Sigmoid colon (tissue), 7 donors: ENCODE measurements around the gene PGAP1. TPM values are rescaled to one million over a fixed set of nuclear protein-coding genes. Genes with fewer than 3 reads are reported as not detected.

Experiments used
- DNase-seq: peaks from one replicate; pipeline ENCODE4 v3.0.0-alpha.2; 2019
- H3K27ac ChIP-seq, 4 donors: fragments of 200-600 bp; sonication (generic); one replicate each; pipeline ENCODE4 v1.5.1; 2016 to 2019; ENCODE audit warnings: mild to moderate bottlenecking in 1 of 4
- H3K27me3 ChIP-seq, 3 donors: fragments of 200-600 bp; sonication (generic); one replicate each; pipeline ENCODE4 v1.5.1; 2019; ENCODE audit warnings: mild to moderate bottlenecking in 1 of 3
- H3K36me3 ChIP-seq, 4 donors: fragments of 200-600 bp; sonication (generic); one replicate each; pipeline ENCODE4 v1.5.1; 2016 to 2019
- H3K4me1 ChIP-seq, 4 donors: fragments of 200-600 bp; sonication (generic); one replicate each; pipeline ENCODE4 v1.5.1; 2017 to 2019
- H3K4me3 ChIP-seq, 4 donors: fragments of 200-600 bp; sonication (generic); one replicate each; pipeline ENCODE4 v1.5.1; 2017 to 2019; ENCODE audit warnings: mild to moderate bottlenecking in 2 of 4, moderate library complexity in 1 of 4
- H3K9me3 ChIP-seq, 4 donors: fragments of 200-600 bp in 3 of 4; sonication (generic) in 3 of 4; one replicate each; pipeline versions ENCODE4 v1.5.1 to v1.6.1; 2013 to 2019
- CTCF ChIP-seq, 4 experiments: fragments of 450-650 bp in 3 of 4; fragments of 200-600 bp in 1 of 4; IDR thresholded peaks; one replicate each; pipeline ENCODE4 v1.5.1; 2016 to 2019; ENCODE audit warnings: antibody characterized with exemption in 4 of 4, mild to moderate bottlenecking in 3 of 4, moderate library complexity in 2 of 4
- EP300 ChIP-seq, 4 donors: sonication (generic); formaldehyde crosslinking; IDR thresholded peaks; one replicate each; pipeline ENCODE4 v1.6.1; 2017; ENCODE audit warnings: antibody characterized with exemption in 4 of 4
- POLR2A ChIP-seq, 2 donors: fragments of 450-650 bp; IDR thresholded peaks; one replicate each; pipeline ENCODE4 v1.6.1; 2016; ENCODE audit warnings: antibody characterized with exemption in 2 of 2, mild to moderate bottlenecking in 2 of 2, moderate library complexity in 2 of 2
- POLR2AphosphoS5 ChIP-seq, 4 donors: sonication (generic); formaldehyde crosslinking; IDR thresholded peaks; one replicate each; pipeline ENCODE4 v1.6.1; 2017; ENCODE audit warnings: antibody characterized with exemption in 4 of 4
- WGBS, 2 donors: extraction: QIAGEN DNeasy Blood & Tissue Kit; methylation state at CpG; one replicate each; pipeline ENCODE4 v1.1.7; 2013; 5-methylcytosine and 5-hydroxymethylcytosine counted together
- intact Hi-C: fragments of 100-400 bp; cut with DNase I; formaldehyde crosslinking; loops from one replicate; pipeline ENCODE4 v1.15.1; 2023
- polyA plus RNA-seq, 3 donors: library from polyadenylated mRNA; stranded (reverse); fragments of 200-250 nt; gene quantifications; one replicate each; pipeline ENCODE4 v1.2.3, GENCODE V29; 2013
- total RNA-seq, 4 donors: library from RNA; depleted of rRNA; stranded (reverse); fragments of >200 nt; gene quantifications; one replicate each; pipeline ENCODE4 v1.1.0, GENCODE V29; 2016
- donor health status: healthy with polysubstance abuse.
- donor health status: Bipolar disorder and iron deficiency.
- donor health status: healthy.

Gene PGAP1
- total and polyA plus RNA-seq, 7 donors: 0.46 to 14.0 (median 6.6) TPM

DNA sequence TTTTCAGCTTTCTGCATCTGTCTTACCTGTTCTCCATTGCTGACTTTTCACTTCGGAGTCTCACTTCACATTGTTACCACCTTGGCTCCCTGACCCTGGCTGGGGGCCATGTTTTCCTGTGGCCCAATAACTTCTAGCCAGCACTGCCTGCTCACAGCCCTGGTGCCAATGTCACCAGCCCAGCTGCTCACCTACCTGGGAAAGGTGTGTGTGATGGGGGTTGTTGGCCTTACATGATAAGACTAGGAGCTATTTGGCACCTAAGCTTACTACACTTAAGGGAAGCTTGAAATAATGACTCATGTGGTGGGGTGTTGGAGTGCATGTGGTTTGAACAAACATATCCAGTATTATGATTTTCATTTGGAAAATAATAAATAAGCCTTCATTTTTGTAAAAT is 37.5 kb upstream of the PGAP1 start:
- intact Hi-C loops: no loop called here
- no peaks in the 10 kb centered on the region for H3K36me3 ChIP-seq
- H3K27ac ChIP-seq: no peak overlapping the region
- TF ChIP-seq POLR2AphosphoS5 (IDR thresholded peaks at IDR 0.05): no peak
- TF ChIP-seq CTCF (IDR thresholded peaks at IDR 0.05): no peak
- TF ChIP-seq POLR2A (IDR thresholded peaks at IDR 0.05): no peak
- TF ChIP-seq EP300 (IDR thresholded peaks at IDR 0.05): no peak
- 85 to 92% methylated on average over 1 of the region's 1 CpG for WGBS, 2 donors
- H3K27me3 ChIP-seq: no peaks in the 10 kb centered on the region
- H3K9me3 ChIP-seq: no peaks in the 10 kb centered on the region
- H3K4me3 ChIP-seq: no peak overlapping the region
- DNase-seq: no peak
- no peaks in the 10 kb centered on the region for H3K4me1 ChIP-seq

DNA sequence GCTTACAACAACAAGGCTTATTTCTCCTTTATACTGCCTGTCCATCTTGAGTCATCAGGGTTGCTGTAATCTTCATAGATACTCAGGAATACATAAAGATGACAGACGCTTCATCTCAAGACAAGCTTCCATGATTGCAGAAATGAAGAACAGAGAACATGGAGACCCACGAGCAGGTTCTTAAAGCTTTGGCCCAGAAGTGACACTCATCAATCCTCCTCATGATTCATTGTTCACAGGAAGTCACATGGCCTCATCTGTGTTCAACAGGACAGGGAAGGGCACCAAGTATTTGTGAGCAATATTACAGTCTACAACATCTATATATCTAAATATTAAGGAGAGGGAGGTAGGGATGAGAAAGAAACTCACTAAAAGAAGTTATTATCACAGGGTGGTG is 36.5 kb upstream of the PGAP1 start:
- TF ChIP-seq CTCF (IDR thresholded peaks at IDR 0.05) (no peak), POLR2A (IDR thresholded peaks at IDR 0.05) (no peak), EP300 (IDR thresholded peaks at IDR 0.05) (no peak), POLR2AphosphoS5 (IDR thresholded peaks at IDR 0.05) (no peak)
- no peaks in the 10 kb centered on the region for H3K4me1 ChIP-seq
- WGBS, 2 donors: 83 to 92% methylated on average over 2 of the region's 2 CpGs
- H3K9me3 ChIP-seq: no peaks in the 10 kb centered on the region
- H3K27ac ChIP-seq: no peak overlapping the region
- intact Hi-C loops: no loop called here
- no peaks in the 10 kb centered on the region for H3K36me3 ChIP-seq
- H3K27me3 ChIP-seq: no peaks in the 10 kb centered on the region
- H3K4me3 ChIP-seq: no peak overlapping the region
- DNase-seq: no peak

- H3K27ac ChIP-seq: no peak overlapping the region
- WGBS, 2 donors: 90 to 92% methylated on average over 2 of the region's 2 CpGs
- no peaks in the 10 kb centered on the region for H3K27me3 ChIP-seq
- no peaks in the 10 kb centered on the region for H3K9me3 ChIP-seq
- H3K4me1 ChIP-seq: no peaks in the 10 kb centered on the region
- no peaks in the 10 kb centered on the region for H3K36me3 ChIP-seq
- intact Hi-C loops: no loop called here
- DNase-seq: no peak
- H3K4me3 ChIP-seq: no peak overlapping the region
- no peak for TF ChIP-seq EP300 (IDR thresholded peaks at IDR 0.05)
- no peak for TF ChIP-seq CTCF (IDR thresholded peaks at IDR 0.05)
- no peak for TF ChIP-seq POLR2AphosphoS5 (IDR thresholded peaks at IDR 0.05)
- no peak for TF ChIP-seq POLR2A (IDR thresholded peaks at IDR 0.05)
Observed at GRCh38 chr2:196962325-196962724, 35.8 kb upstream of the PGAP1 start.

DNA sequence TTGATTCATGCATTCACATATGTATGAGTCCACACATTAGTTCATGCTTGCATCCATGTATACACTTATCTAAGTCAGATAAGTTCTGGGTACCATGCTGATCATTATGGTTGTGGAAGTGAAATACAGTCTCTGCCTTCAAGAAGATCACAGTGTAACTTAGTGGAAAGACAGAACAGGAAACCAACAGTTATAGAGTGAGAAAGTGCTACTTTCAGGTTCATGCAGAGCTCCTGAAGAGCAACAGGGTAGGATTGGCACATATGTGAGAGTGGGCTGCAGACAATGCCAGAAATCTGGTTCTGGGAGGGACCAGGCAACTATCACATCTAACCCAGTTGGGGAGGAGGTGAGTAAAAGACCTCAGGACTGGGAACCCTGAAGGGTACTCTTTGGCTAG is 35.4 kb upstream of the PGAP1 start:
- intact Hi-C loops: no loop called here
- no peak overlapping the region for H3K27ac ChIP-seq
- TF ChIP-seq POLR2AphosphoS5 (IDR thresholded peaks at IDR 0.05) (no peak), POLR2A (IDR thresholded peaks at IDR 0.05) (no peak), EP300 (IDR thresholded peaks at IDR 0.05) (no peak), CTCF (IDR thresholded peaks at IDR 0.05) (no peak)
- H3K9me3 ChIP-seq: no peaks in the 10 kb centered on the region
- H3K36me3 ChIP-seq: no peaks in the 10 kb centered on the region
- H3K27me3 ChIP-seq: no peaks in the 10 kb centered on the region
- H3K4me1 ChIP-seq: no peaks in the 10 kb centered on the region
- H3K4me3 ChIP-seq: no peak overlapping the region
- no peak for DNase-seq

DNA sequence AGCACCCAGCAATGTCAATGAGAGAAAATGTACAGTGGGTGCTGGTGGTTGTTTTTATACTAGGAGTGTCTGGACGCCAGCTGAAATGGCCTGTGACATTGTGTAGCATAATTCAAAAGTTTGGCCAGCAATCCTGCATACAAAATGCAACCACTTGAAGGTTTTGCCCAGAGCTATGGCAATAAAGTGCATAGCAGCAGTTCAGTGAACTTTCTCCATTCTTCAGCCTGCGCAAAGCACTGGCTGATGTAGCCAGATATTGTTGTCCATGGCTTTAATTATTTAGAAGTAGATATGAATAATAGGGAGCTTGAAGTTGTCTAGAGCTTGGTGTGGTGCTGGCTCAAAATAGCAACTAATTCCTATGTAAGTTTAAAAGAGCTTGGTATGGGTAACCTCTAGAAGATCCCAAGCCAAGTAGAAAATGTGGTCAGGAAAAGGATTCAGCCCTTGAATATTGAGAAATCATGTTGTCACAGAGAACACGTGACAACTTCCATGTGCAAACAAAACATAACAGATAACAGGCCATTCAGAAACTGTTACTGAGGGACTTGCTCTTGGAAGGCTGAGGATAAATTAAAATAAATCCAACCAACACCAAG is 33.3 kb upstream of the PGAP1 start:
- H3K27ac ChIP-seq: no peak overlapping the region
- TF ChIP-seq POLR2AphosphoS5 (IDR thresholded peaks at IDR 0.05): no peak
- TF ChIP-seq EP300 (IDR thresholded peaks at IDR 0.05): no peak
- TF ChIP-seq POLR2A (IDR thresholded peaks at IDR 0.05): no peak
- no peaks in the 10 kb centered on the region for H3K9me3 ChIP-seq
- no peak overlapping the region for H3K4me3 ChIP-seq
- H3K36me3 ChIP-seq: no peaks in the 10 kb centered on the region
- H3K27me3 ChIP-seq: no peaks in the 10 kb centered on the region
- 71 to 83% methylated on average over 3 of the region's 3 CpGs for WGBS, 2 donors
- H3K4me1 ChIP-seq: no peaks in the 10 kb centered on the region
- DNase-seq: no peak
- intact Hi-C loops: no loop called here
